HG02981 (cell line): ENCODE data around the gene DLG2.
"Not testable (repeated sequence)": the region's sequence is repeated elsewhere in the genome, so short reads cannot be mapped to it uniquely, and the experiment has no call there.

ENCODE experiments used
- ATAC-seq: cut with Tn5 transposase; IDR thresholded peaks from one replicate; pipeline ENCODE4 v1.9.1; 2021; ENCODE audit warnings: mild to moderate bottlenecking, moderate library complexity; ENCODE audit not compliant: unreplicated experiment

DLG2 gene

GRCh38 chr11:84804041-84804440 lies 823.1 kb downstream of the DLG2 start:
- ATAC-seq: no peak

- no peak for ATAC-seq
Observed at GRCh38 chr11:84800755-84801346, 826.3 kb downstream of the DLG2 start.

GRCh38 chr11:84799112-84799511 lies 828.0 kb downstream of the DLG2 start:
- no peak for ATAC-seq

- no peak for ATAC-seq
Observed at GRCh38 chr11:84795698-84796097, 831.4 kb downstream of the DLG2 start.

- no peak for ATAC-seq
Observed at GRCh38 chr11:84794663-84795443, 832.3 kb downstream of the DLG2 start.

- no peak for ATAC-seq
Observed at GRCh38 chr11:84793318-84793717, 833.8 kb downstream of the DLG2 start.

- no peak for ATAC-seq
Observed at GRCh38 chr11:84790849-84791427, 836.2 kb downstream of the DLG2 start.

GRCh38 chr11:84788220-84788619 lies 838.9 kb downstream of the DLG2 start:
- no peak for ATAC-seq

- not testable (repeated sequence) for ATAC-seq
Observed at GRCh38 chr11:84784158-84784557, 843.0 kb downstream of the DLG2 start.

GRCh38 chr11:84780689-84781293 lies 846.4 kb downstream of the DLG2 start:
- ATAC-seq: no peak

- ATAC-seq: no peak
Observed at GRCh38 chr11:84775503-84775902, 851.6 kb downstream of the DLG2 start.

GRCh38 chr11:84763931-84764330 lies 863.2 kb downstream of the DLG2 start:
- no peak for ATAC-seq

- no peak for ATAC-seq
Observed at GRCh38 chr11:84757711-84758110, 869.4 kb downstream of the DLG2 start.

- ATAC-seq: no peak
Observed at GRCh38 chr11:84751371-84751770, 875.8 kb downstream of the DLG2 start.

- ATAC-seq: no peak
Observed at GRCh38 chr11:84747871-84748270, 879.3 kb downstream of the DLG2 start.

- ATAC-seq: no peak
Observed at GRCh38 chr11:84740050-84740449, 887.1 kb downstream of the DLG2 start.

GRCh38 chr11:84724256-84724655 lies 902.9 kb downstream of the DLG2 start:
- ATAC-seq: no peak

GRCh38 chr11:84722583-84723108 lies 904.5 kb downstream of the DLG2 start:
- no peak for ATAC-seq

- no peak for ATAC-seq
Observed at GRCh38 chr11:84721561-84721961, 905.6 kb downstream of the DLG2 start.

- no peak for ATAC-seq
Observed at GRCh38 chr11:84720706-84721402, 906.3 kb downstream of the DLG2 start.
